Ovary (tissue), 9 donors: ENCODE measurements around the gene NEMP1. TPM values are rescaled to one million over a fixed set of nuclear protein-coding genes. Genes with fewer than 3 reads are reported as not detected.

Experiments used
- DNase-seq, 5 donors: peaks; one replicate each; pipeline ENCODE4 v3.0.0-alpha.2; 2019 to 2020
- H3K27ac ChIP-seq, 2 donors: fragments of 200-600 bp; one replicate each; pipeline versions ENCODE4 v1.5.1 to v1.8.0; 2019 to 2022
- H3K27me3 ChIP-seq: fragments of 200-600 bp; one replicate; pipeline ENCODE4 v1.8.0; 2022
- H3K36me3 ChIP-seq: fragments of 200-600 bp; sonication (generic); one replicate; pipeline ENCODE4 v1.5.1; 2019
- H3K4me1 ChIP-seq: one replicate; pipeline ENCODE4 v1.8.1; 2013; ENCODE audit warnings: mild to moderate bottlenecking, moderate library complexity; ENCODE audit not compliant: insufficient read depth
- H3K4me3 ChIP-seq: fragments of 200-600 bp; sonication (generic); one replicate; pipeline ENCODE4 v1.5.1; 2017
- H3K9me3 ChIP-seq, 2 donors: fragments of 200-600 bp in 1 of 2; sonication (generic) in 1 of 2; one replicate each; pipeline versions ENCODE4 v1.5.1 to v1.8.1; 2013 to 2019; ENCODE audit warnings: mild to moderate bottlenecking in 1 of 2, moderate library complexity in 1 of 2
- EP300 ChIP-seq: sonication (generic); formaldehyde crosslinking; IDR thresholded peaks from one replicate; pipeline ENCODE4 v1.6.1; 2017; ENCODE audit warnings: antibody characterized with exemption
- POLR2A ChIP-seq: fragments of 450-650 bp; IDR thresholded peaks from one replicate; pipeline ENCODE4 v1.6.1; 2017; ENCODE audit warnings: antibody characterized with exemption, mild to moderate bottlenecking, moderate library complexity
- whole genome bisulfite sequencing, 3 donors: extraction: QIAGEN DNeasy Blood & Tissue Kit in 1 of 3; methylation state at CpG; one replicate each; pipeline versions ENCODE4 v1.1.5 to v1.1.7; 2013 to 2017; 5-methylcytosine and 5-hydroxymethylcytosine counted together
- intact Hi-C, 4 donors: fragments of 100-400 bp; cut with DNase I; formaldehyde crosslinking; loops; one replicate each; pipeline versions ENCODE4 v1.11.0 to v1.15.1; 2022 to 2023
- polyA plus RNA-seq, 2 donors: library from polyadenylated mRNA; stranded (reverse); fragments of 200-250 nt in 1 of 2; fragments of 350-450 nt in 1 of 2; fragmentation: Illumina TruSeq in 1 of 2; extraction: RNeasy Lipid Tissue Mini Kit (QIAGEN cat#74804) in 1 of 2; gene quantifications; one replicate each; pipeline ENCODE4 v1.2.3, GENCODE V29; 2013 to 2014
- total RNA-seq, 7 donors: library from RNA; depleted of rRNA in 2 of 7; stranded (reverse); fragments of >200 nt in 2 of 7; fragmentation: NEBNext Ultra II Directional in 3 of 7; extraction: Animal tissue kit (Norgen Biotek cat#: 25700) in 3 of 7; gene quantifications; one replicate each; pipeline versions ENCODE4 v1.1.0 to v1.2.4, GENCODE V29; 2016 to 2023
- TF ChIP-seq, protein P1 (sequence below), 3 donors: fragments of 450-650 bp in 2 of 3; fragments of 200-600 bp in 1 of 3; IDR thresholded peaks; one replicate each; pipeline versions ENCODE4 v1.5.1 to v1.8.0; 2016 to 2022; ENCODE audit warnings: antibody characterized with exemption in 3 of 3, mild to moderate bottlenecking in 1 of 3
- donor health status: DM: no; HTN: no; CAD: no; lungs with moderate emphysema.
- donor health status: DM: no; HTN: no; CAD: no.
- donor health status: Bipolar disorder and iron deficiency.
- donor health status: DM: yes; HTN: yes; CAD: no.
- donor health status: DM: no; HTN: no; CAD: no.
- donor health status: DM: yes; HTN: yes; CAD: no.

The NEMP1 gene
- total and polyA plus RNA-seq, 9 donors = 5.8 to 14.9 (median 10.8) TPM

- 0 to 1% (median 0%) methylated on average over 45 of the region's 45 CpGs for WGBS, 3 donors
- intact Hi-C loops = loop anchor here in 2 of 4 donors (2.0 kb wide), 2 partner anchors 17 to 21 kb away; partner anchors contain the start of gene STAT6 (in 1 of the 2)
- Histone ChIP-seq H3K4me1 (peaks cover 26% of the 10 kb centered on the region), H3K4me3 (peak overlapping the region; percentile 67), H3K9me3 (no peaks in the 10 kb centered on the region), H3K36me3 (no peaks in the 10 kb centered on the region), H3K27ac (peak overlapping the region; percentile 93 to 99), H3K27me3 (no peaks in the 10 kb centered on the region)
- DNase-seq = peak; percentile 80 to 87 (median 81)
- TF ChIP-seq, protein P1, sequence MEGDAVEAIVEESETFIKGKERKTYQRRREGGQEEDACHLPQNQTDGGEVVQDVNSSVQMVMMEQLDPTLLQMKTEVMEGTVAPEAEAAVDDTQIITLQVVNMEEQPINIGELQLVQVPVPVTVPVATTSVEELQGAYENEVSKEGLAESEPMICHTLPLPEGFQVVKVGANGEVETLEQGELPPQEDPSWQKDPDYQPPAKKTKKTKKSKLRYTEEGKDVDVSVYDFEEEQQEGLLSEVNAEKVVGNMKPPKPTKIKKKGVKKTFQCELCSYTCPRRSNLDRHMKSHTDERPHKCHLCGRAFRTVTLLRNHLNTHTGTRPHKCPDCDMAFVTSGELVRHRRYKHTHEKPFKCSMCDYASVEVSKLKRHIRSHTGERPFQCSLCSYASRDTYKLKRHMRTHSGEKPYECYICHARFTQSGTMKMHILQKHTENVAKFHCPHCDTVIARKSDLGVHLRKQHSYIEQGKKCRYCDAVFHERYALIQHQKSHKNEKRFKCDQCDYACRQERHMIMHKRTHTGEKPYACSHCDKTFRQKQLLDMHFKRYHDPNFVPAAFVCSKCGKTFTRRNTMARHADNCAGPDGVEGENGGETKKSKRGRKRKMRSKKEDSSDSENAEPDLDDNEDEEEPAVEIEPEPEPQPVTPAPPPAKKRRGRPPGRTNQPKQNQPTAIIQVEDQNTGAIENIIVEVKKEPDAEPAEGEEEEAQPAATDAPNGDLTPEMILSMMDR (IDR thresholded peaks at IDR 0.05) = no peak
- TF ChIP-seq POLR2A (no peak), EP300 (no peak)
Observed at GRCh38 chr12:57089271-57090245, 11.0 kb upstream of the NEMP1 start.

DNA sequence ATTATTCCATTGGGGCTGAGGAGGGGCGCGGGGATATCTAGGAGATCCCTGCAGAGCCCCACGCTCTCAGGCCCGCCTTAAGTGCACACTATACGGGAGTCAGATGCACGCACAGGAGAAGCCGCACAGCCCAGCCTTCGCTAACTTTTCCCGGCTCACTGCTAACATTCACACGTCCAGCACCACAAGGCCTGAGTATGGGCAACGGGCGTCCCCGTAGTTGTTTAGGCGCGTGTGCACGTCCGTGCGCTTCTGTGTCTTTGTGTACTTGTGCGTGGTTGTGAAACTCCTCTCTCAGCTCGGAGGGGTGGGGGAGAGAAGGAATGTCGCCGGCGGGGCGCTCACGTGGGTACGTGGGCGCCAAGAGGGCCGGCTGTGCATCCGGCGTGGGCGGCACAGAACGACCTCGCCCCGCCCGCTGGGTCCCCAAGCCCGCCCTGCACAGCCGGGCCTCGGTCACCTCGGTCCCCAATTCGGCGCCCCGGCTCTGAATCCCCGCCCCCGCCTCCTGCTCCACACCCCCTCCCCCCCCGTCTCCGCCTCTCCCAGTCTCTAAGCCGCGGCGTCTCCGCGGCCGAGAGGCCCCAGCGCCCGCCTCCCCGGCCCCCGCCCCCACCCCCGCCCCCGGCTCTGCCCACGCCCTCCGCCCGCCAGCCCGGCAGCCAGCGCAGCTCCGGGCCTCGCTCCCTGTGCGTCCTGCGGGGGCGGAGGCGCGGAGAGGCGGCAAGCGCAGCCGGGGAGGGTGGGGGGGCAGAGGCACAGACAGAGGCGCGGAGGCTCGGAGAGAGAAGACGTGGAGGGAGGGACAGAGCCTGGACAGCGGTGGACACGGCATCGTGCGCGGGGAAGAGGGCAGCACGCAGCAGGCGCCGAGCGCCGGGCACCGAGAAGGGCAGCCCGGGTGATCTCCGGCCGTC lies 10.0 kb upstream of the NEMP1 start, which contains the start of gene NAB2:
Gene NAB2 (plus strand): TSS at position 761 of the 917 bp plus-strand sequence. CDS start 158 bp downstream, outside the sequence.
- intact Hi-C loops = loop anchor here in 2 of 4 donors (2.0 kb wide), 2 partner anchors 18 to 22 kb away; partner anchors contain the start of gene STAT6 (in 1 of the 2)
- Histone ChIP-seq H3K36me3 (no peaks in the 10 kb centered on the region), H3K27ac (peak within 1 kb of the TSS; percentile 93 to 99), H3K4me3 (peak within 1 kb of the TSS; percentile 67), H3K9me3 (no peaks in the 10 kb centered on the region), H3K27me3 (no peaks in the 10 kb centered on the region), H3K4me1 (peaks cover 20% of the 10 kb centered on the region)
- 0 to 1% (median 0%) methylated on average over 61 to 91 of the region's 91 CpGs for WGBS, 3 donors
- DNase-seq = peak; percentile 92 to 96 (median 95)
- peak; percentile 60 for TF ChIP-seq EP300
- TF ChIP-seq POLR2A = peak; percentile 88
- TF ChIP-seq, protein P1 (IDR thresholded peaks at IDR 0.05) = peak in 2 of 3 donors; percentile 9 to 22

DNA sequence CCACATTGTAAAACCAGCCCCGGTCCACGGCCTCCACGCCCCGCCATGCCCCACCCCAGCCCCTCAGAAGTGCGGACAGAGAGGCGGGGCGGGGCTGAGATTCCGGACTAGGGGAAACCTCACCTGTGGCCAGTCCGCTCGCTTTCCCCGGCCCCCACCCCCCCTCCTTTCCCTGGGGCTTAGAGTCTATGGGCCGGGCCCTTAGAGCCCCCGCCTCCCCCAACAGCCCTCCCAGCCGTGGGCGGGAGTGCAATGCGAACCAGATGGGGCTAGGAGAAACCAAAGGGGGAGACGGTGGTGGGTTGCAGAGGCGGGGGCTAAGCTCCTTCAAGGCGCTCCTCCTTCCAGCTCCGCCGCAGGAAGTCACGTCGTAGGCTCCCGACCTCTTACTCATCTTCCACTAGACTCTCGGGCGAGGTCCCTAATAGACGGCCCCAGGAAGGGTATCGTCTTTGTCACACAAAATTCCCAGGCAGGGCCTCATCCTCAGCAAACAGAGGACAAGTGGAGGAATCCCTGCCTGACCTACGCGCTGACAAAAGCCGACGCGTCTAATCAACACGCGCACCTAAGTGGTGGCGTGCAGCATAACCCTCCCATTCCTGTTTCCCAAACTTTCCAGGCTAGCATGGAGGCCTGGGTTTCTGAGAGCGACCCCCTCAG lies 9.2 kb upstream of the NEMP1 start:
- H3K4me1 ChIP-seq = peaks cover 14% of the 10 kb centered on the region
- no peaks in the 10 kb centered on the region for H3K36me3 ChIP-seq
- H3K27ac ChIP-seq = peak overlapping the region; percentile 93 to 99
- H3K9me3 ChIP-seq = no peaks in the 10 kb centered on the region
- 0 to 1% (median 0%) methylated on average over 28 to 37 of the region's 37 CpGs for WGBS, 3 donors
- H3K27me3 ChIP-seq = no peaks in the 10 kb centered on the region
- intact Hi-C loops = loop anchor here in 2 of 4 donors (2.0 kb wide), 2 partner anchors 19 to 23 kb away; partner anchors contain the start of gene STAT6 (in 1 of the 2)
- peak; percentile 93 to 95 (median 94) for DNase-seq
- TF ChIP-seq, protein P1 (IDR thresholded peaks at IDR 0.05) = no peak
- peak; percentile 35 for TF ChIP-seq POLR2A
- peak overlapping the region; percentile 67 for H3K4me3 ChIP-seq
